ENCODE results near the gene CCDC24. TPM values are rescaled to one million over a fixed set of nuclear protein-coding genes. Genes with fewer than 3 reads are reported as not detected.

CCDC24 gene
- total RNA-seq, 1 experiment from 2014 or later: 11.8 TPM

DNA sequence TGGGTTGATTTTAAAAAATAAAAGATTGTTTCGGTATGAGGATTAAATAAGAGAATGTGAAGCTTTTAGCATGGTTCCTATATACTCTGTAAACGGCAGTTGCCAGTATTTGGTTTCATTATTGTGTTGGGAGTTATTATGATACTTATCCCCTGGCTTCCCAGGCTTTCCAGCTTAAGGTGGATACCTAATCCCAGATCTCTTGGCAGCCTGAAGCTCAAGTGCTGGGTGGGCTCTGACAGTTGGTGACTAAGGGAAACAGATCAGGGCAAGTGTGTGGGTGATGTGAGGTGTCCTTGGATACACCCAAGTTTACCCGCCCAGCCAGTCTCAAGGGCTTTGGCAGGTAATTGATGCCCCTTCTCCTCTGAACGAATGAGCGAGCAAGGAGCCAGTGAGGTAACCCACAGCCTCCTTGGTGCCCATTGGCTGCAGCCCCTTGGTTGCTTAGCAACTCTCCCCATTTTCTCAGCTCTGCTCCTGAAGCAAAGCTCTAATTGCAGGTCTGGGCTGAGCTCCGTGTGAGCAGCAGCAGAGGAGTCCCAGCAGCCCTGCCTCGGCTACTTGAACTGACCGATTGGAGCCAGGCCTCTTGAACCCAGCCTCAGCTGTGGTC is 38.6 kb upstream of the CCDC24 start:
- Histone ChIP-seq H4K20me1 (ENCODE audit: control insufficient read depth, insufficient read depth, insufficient read length) (no peaks in the 10 kb centered on the region), H3K9me3 (ENCODE audit: control insufficient read depth, low read depth, low read length) (no peaks in the 10 kb centered on the region), H3K23ac (ENCODE audit: insufficient read length, low read depth, low read length) (no peak overlapping the region), H3K4me2 (ENCODE audit: insufficient read depth, insufficient read length, low read length) (no peak overlapping the region), H3K79me2 (ENCODE audit: insufficient read depth, low read length) (no peaks in the 10 kb centered on the region), H3K27ac (ENCODE audit: insufficient read length, low read depth, low read length) (no peak overlapping the region), H2AFZ (ENCODE audit: low read length) (no peak overlapping the region), H2BK5ac (ENCODE audit: insufficient read length, low read length) (no peak overlapping the region), H2BK15ac (ENCODE audit: low read depth, low read length) (no peak overlapping the region), H3K18ac (ENCODE audit: insufficient read length, low read depth, low read length) (no peak overlapping the region), H4K8ac (replicated peaks; ENCODE audit: insufficient read length, low read depth, low read length) (no peak overlapping the region), H2BK12ac (ENCODE audit: insufficient read length, low read depth, low read length) (no peak overlapping the region), H3K4ac (ENCODE audit: low read depth, low read length) (no peak overlapping the region), H4K5ac (ENCODE audit: insufficient read length, low read depth, low read length) (no peak overlapping the region), H3K9ac (ENCODE audit: extremely low read depth, insufficient read length, low read length) (no peak overlapping the region), H3K14ac (ENCODE audit: insufficient read depth, low read length) (no peak overlapping the region), H2BK20ac (ENCODE audit: low read depth, low read length, poor library complexity, severe bottlenecking) (no peak overlapping the region), H4K91ac (ENCODE audit: insufficient read length, low read depth, low read length) (no peak overlapping the region), H3K4me1 (ENCODE audit: insufficient read depth, low read length) (no peaks in the 10 kb centered on the region), H2BK120ac (ENCODE audit: low read depth, low read length, poor library complexity, severe bottlenecking) (no peak overlapping the region), H3K56ac (ENCODE audit: insufficient read length, low read depth, low read length) (no peak overlapping the region), H2AK5ac (ENCODE audit: insufficient read length, low read length) (no peak overlapping the region), H3K27me3 (ENCODE audit: insufficient read depth, low read length) (no peaks in the 10 kb centered on the region), H3K79me1 (ENCODE audit: insufficient read depth, low read depth, low read length, poor library complexity, severe bottlenecking) (no peaks in the 10 kb centered on the region), H3T11ph (ENCODE audit: low read length) (no peak overlapping the region), H3K23me2 (ENCODE audit: insufficient read length, low read depth, low read length, poor library complexity, severe bottlenecking) (no peaks in the 10 kb centered on the region)
- DNase-seq: peak; percentile 91
- no peaks in the 10 kb centered on the region for H3K9me3 Mint-ChIP-seq
- peaks cover 0 to 18% (median 12%) of the 10 kb centered on the region in 3 experiments; a peak in 5 of 7 replicates for H3K36me3 Mint-ChIP-seq (ENCODE audit: insufficient read depth in 1 of 3, low read depth in 3 of 3)
- H3K4me3 Mint-ChIP-seq: no peak overlapping the region
- peak overlapping the region in 2 of 3 experiments; percentile 21 to 60; a peak in 2 of 7 replicates for H3K27ac Mint-ChIP-seq
- 100% methylated on average over 1 of the region's 8 CpGs for WGBS (ENCODE audit: extremely low coverage, insufficient read length, low lambda C conversion rate)
- TF ChIP-seq, protein P1, sequence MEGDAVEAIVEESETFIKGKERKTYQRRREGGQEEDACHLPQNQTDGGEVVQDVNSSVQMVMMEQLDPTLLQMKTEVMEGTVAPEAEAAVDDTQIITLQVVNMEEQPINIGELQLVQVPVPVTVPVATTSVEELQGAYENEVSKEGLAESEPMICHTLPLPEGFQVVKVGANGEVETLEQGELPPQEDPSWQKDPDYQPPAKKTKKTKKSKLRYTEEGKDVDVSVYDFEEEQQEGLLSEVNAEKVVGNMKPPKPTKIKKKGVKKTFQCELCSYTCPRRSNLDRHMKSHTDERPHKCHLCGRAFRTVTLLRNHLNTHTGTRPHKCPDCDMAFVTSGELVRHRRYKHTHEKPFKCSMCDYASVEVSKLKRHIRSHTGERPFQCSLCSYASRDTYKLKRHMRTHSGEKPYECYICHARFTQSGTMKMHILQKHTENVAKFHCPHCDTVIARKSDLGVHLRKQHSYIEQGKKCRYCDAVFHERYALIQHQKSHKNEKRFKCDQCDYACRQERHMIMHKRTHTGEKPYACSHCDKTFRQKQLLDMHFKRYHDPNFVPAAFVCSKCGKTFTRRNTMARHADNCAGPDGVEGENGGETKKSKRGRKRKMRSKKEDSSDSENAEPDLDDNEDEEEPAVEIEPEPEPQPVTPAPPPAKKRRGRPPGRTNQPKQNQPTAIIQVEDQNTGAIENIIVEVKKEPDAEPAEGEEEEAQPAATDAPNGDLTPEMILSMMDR (conservative IDR thresholded peaks at IDR 0.05): no peak
- H3K27me3 Mint-ChIP-seq (ENCODE audit: low read depth): no peaks in the 10 kb centered on the region
- peaks cover 11 to 13% of the 10 kb centered on the region in 2 experiments for H3K4me1 Mint-ChIP-seq

All from H9 (cell line).